HepG2 (cell line): Measurements from ENCODE around the gene IQCE. TPM values are rescaled to one million over a fixed set of nuclear protein-coding genes. Genes with fewer than 3 reads are reported as not detected.

Experiments
- BORCS8-MEF2B ChIP-seq: sonication (generic); formaldehyde crosslinking; IDR thresholded peaks from 2 replicates; pipeline ENCODE4 v1.8.0; 2022; ENCODE audit warnings: mild to moderate bottlenecking, missing genetic modification reagents
- ELF4 ChIP-seq: sonication (generic); formaldehyde crosslinking; IDR thresholded peaks from 2 replicates; pipeline ENCODE4 v1.5.0; 2020; ENCODE audit warnings: missing genetic modification reagents, mild to moderate bottlenecking, moderate library complexity, borderline replicate concordance
- FLYWCH1 ChIP-seq: sonication (generic); formaldehyde crosslinking; IDR thresholded peaks from 2 replicates; pipeline ENCODE4 v1.8.1; 2023; ENCODE audit warnings: mild to moderate bottlenecking, missing genetic modification reagents
- GTF2F1 ChIP-seq: fragments of 150-350 bp; IDR thresholded peaks from 2 replicates; pipeline ENCODE4 v1.6.1; 2014; ENCODE audit warnings: low read length
- HES4 ChIP-seq: sonication (generic); formaldehyde crosslinking; IDR thresholded peaks from 2 replicates; pipeline ENCODE4 v1.9.0; 2021; ENCODE audit warnings: mild to moderate bottlenecking, missing genetic modification reagents, borderline replicate concordance
- HIVEP1 ChIP-seq: sonication (generic); formaldehyde crosslinking; IDR thresholded peaks from 2 replicates; pipeline ENCODE4 v1.4.0; 2020; ENCODE audit warnings: mild to moderate bottlenecking, missing genetic modification reagents
- HMG20A ChIP-seq: IDR thresholded peaks from 2 replicates; pipeline ENCODE4 v1.6.1; 2016; ENCODE audit warnings: borderline replicate concordance
- IKZF5 ChIP-seq: IDR thresholded peaks from 2 replicates; pipeline ENCODE4 v1.6.1; 2018; ENCODE audit warnings: missing genetic modification reagents, mild to moderate bottlenecking, missing compliant biosample characterization
- IRF1 ChIP-seq: sonication (generic); formaldehyde crosslinking; IDR thresholded peaks from 2 replicates; pipeline ENCODE4 v1.4.0; 2020; ENCODE audit warnings: low read depth, mild to moderate bottlenecking, missing genetic modification reagents
- MYC ChIP-seq: sonication (generic); formaldehyde crosslinking; IDR thresholded peaks from 2 replicates; pipeline ENCODE4 v1.9.0; 2021; ENCODE audit warnings: missing genetic modification reagents, borderline replicate concordance
- PCBP2 ChIP-seq: fragments of 200-400 bp; formaldehyde crosslinking; optimal IDR thresholded peaks from 2 replicates; pipeline ENCODE3; 2018; ENCODE audit warnings: low read length, low read depth; ENCODE audit not compliant: poor library complexity, severe bottlenecking
- PHF8 ChIP-seq: sonication (generic); formaldehyde crosslinking; IDR thresholded peaks from 2 replicates; pipeline ENCODE4 v1.5.0; 2020; ENCODE audit warnings: missing genetic modification reagents
- RORA ChIP-seq: sonication (generic); formaldehyde crosslinking; IDR thresholded peaks from 2 replicates; pipeline ENCODE4 v1.5.0; 2020; ENCODE audit warnings: mild to moderate bottlenecking, missing genetic modification reagents, moderate library complexity
- RXRA ChIP-seq: sonication (generic); formaldehyde crosslinking; IDR thresholded peaks from 2 replicates; pipeline ENCODE4 v1.5.1; 2020; ENCODE audit warnings: missing genetic modification reagents
- SIX1 ChIP-seq: sonication (generic); formaldehyde crosslinking; IDR thresholded peaks from 2 replicates; pipeline ENCODE4 v1.4.0; 2020; ENCODE audit warnings: missing genetic modification reagents, borderline replicate concordance
- ZBTB21 ChIP-seq: sonication (generic); formaldehyde crosslinking; IDR thresholded peaks from 2 replicates; pipeline ENCODE4 v1.4.0; 2020; ENCODE audit warnings: missing genetic modification reagents
- ZFX ChIP-seq: sonication (generic); formaldehyde crosslinking; IDR thresholded peaks from 2 replicates; pipeline ENCODE4 v1.4.0; 2020; ENCODE audit warnings: mild to moderate bottlenecking, low read depth, missing genetic modification reagents, moderate library complexity
- ZNF138 ChIP-seq: sonication (generic); formaldehyde crosslinking; IDR thresholded peaks from 2 replicates; pipeline ENCODE4 v1.5.0; 2020; ENCODE audit warnings: mild to moderate bottlenecking, low read depth, missing genetic modification reagents
- ZNF251 ChIP-seq: sonication (generic); formaldehyde crosslinking; IDR thresholded peaks from 2 replicates; pipeline ENCODE4 v1.9.0; 2021; ENCODE audit warnings: mild to moderate bottlenecking, missing genetic modification reagents
- ZNF275 ChIP-seq: sonication (generic); formaldehyde crosslinking; IDR thresholded peaks from 2 replicates; pipeline ENCODE4 v1.8.0; 2022; ENCODE audit warnings: missing genetic modification reagents, mild to moderate bottlenecking, inconsistent platforms, borderline replicate concordance
- ZNF326 ChIP-seq: sonication (generic); formaldehyde crosslinking; IDR thresholded peaks from 2 replicates; pipeline ENCODE4 v1.4.0; 2020; ENCODE audit warnings: missing genetic modification reagents, borderline replicate concordance
- ZNF558 ChIP-seq: sonication (generic); formaldehyde crosslinking; IDR thresholded peaks from 2 replicates; pipeline ENCODE4 v1.9.0; 2022; ENCODE audit warnings: mild to moderate bottlenecking, missing genetic modification reagents, borderline replicate concordance
- ZNF562 ChIP-seq: sonication (generic); formaldehyde crosslinking; IDR thresholded peaks from 2 replicates; pipeline ENCODE4 v1.8.0; 2022; ENCODE audit warnings: missing genetic modification reagents, borderline replicate concordance
- ZNF691 ChIP-seq: sonication (generic); formaldehyde crosslinking; IDR thresholded peaks from 2 replicates; pipeline ENCODE4 v1.4.0; 2020; ENCODE audit warnings: missing genetic modification reagents, low read depth, mild to moderate bottlenecking, borderline replicate concordance
- ZNF784 ChIP-seq: sonication (generic); formaldehyde crosslinking; IDR thresholded peaks from 2 replicates; pipeline ENCODE4 v1.5.1; 2020; ENCODE audit warnings: missing genetic modification reagents, mild to moderate bottlenecking, borderline replicate concordance
- polyA plus RNA-seq, 8 experiments: library from polyadenylated mRNA; depleted of rRNA in 3 of 8; stranded (reverse) in 7 of 8; unstranded in 1 of 8; fragments of >200 nt; fragmentation: Illumina TruSeq in 4 of 8; extraction: Trizol in 4 of 8; gene quantifications; 2 replicates each; pipeline versions ENCODE4 v1.2.1 to v1.2.3, GENCODE V29; 2011 to 2016; ENCODE audit warnings: low read depth in 4 of 8, missing spikeins in 1 of 8, mixed read lengths in 1 of 8; ENCODE audit not compliant: insufficient read depth in 1 of 8
- total RNA-seq, 5 experiments: library from RNA; depleted of rRNA; stranded (reverse); fragments of >200 nt; fragmentation: Illumina TruSeq; extraction: Trizol; gene quantifications; 2 replicates each; pipeline ENCODE4 v1.2.3, GENCODE V29; 2016; ENCODE audit warnings: low read depth in 1 of 5

The IQCE gene
- total and polyA plus RNA-seq, 2 of the 13 experiments (the other 11 are each of a cell fraction or from before 2014, with no cell fraction given): 1.5 to 2.5 TPM

GRCh38 chr7:2631946-2632732 lies 73.4 kb downstream of the IQCE start, which contains the start of gene TTYH3 (continued):
- 0 out of 2 replicates have a peak, but pooled peaks have one; percentile 15 for TF ChIP-seq ZNF784
- TF ChIP-seq ZNF691 (CRISPR knock-in tag): no peak
- no peak for TF ChIP-seq IKZF5
- TF ChIP-seq ZNF275 (CRISPR knock-in tag): no peak
- TF ChIP-seq FLYWCH1 (CRISPR knock-in tag): no peak
- TF ChIP-seq ELF4 (CRISPR knock-in tag): no peak
- TF ChIP-seq ZNF562 (CRISPR knock-in tag): no peak
- TF ChIP-seq HIVEP1 (CRISPR knock-in tag): no peak
- TF ChIP-seq RORA (CRISPR knock-in tag): no peak
- TF ChIP-seq HES4 (CRISPR knock-in tag): no peak
- peak; percentile 21; the same call in 1 of the 2 replicates for TF ChIP-seq BORCS8-MEF2B (CRISPR knock-in tag)
- TF ChIP-seq MYC (CRISPR knock-in tag): no peak
- TF ChIP-seq HMG20A: no peak
- no peak for TF ChIP-seq SIX1
- no peak for TF ChIP-seq ZNF251 (CRISPR knock-in tag)
- no peak for TF ChIP-seq PCBP2
- TF ChIP-seq PHF8 (CRISPR knock-in tag): 0 out of 2 replicates have a peak, but pooled peaks have one; percentile 44
- TF ChIP-seq RXRA (CRISPR knock-in tag): peak; percentile 34; the same call in 1 of the 2 replicates
- peak; percentile 77; the same call in 1 of the 2 replicates for TF ChIP-seq ZNF558 (CRISPR knock-in tag)
- no peak for TF ChIP-seq IRF1
- no peak for TF ChIP-seq ZBTB21 (CRISPR knock-in tag)
- no peak for TF ChIP-seq ZNF138
- peak; percentile 66 for TF ChIP-seq ZFX (CRISPR knock-in tag)
- no peak for TF ChIP-seq ZNF326 (CRISPR knock-in tag)
- TF ChIP-seq GTF2F1: no peak
